ENCODE results near the gene MTCL1.

- TF ChIP-seq POLR2AphosphoS5 (IDR thresholded peaks at IDR 0.05; ENCODE audit: low read depth, low read length), result no peak
- TF ChIP-seq REST (IDR thresholded peaks at IDR 0.05; ENCODE audit: insufficient read depth in 1 of 2, low read depth in 2 of 2, low read length in 2 of 2), result no peak
- TF ChIP-seq TAF1 (IDR thresholded peaks at IDR 0.05; ENCODE audit: borderline replicate concordance, insufficient read depth, low read length), result no peak
- TF ChIP-seq SIN3A (IDR thresholded peaks at IDR 0.05; ENCODE audit: borderline replicate concordance, insufficient read depth, low read length), result no peak
- no peak for TF ChIP-seq FOXP2 (optimal IDR thresholded peaks at IDR 0.05; ENCODE audit: borderline replicate concordance, extremely low read depth, extremely low read length, insufficient read depth)
Measured at GRCh38 chr18:8681196-8681595, 24.2 kb upstream of the MTCL1 start.

Data from PFSK-1 (cell line).